HCT116 (cell line): ENCODE measurements around the gene ALAS1. TPM values are rescaled to one million over a fixed set of nuclear protein-coding genes. Genes with fewer than 3 reads are reported as not detected.

Source experiments
- ATAC-seq: fragments of 200-7000 bp; cut with Tn5 transposase; 2 replicates; pipeline ENCODE4 v1.9.1; 2020; ENCODE audit warnings: mild to moderate bottlenecking, moderate library complexity
- BruUV-seq: library from RNA; stranded (reverse); fragments of 400-500 nt; replicated peaks from 2 replicates; lab custom pipeline; 2021; lab: Mats Ljungman, UMichigan
- CTCF ChIA-PET: fragments of 300-600 bp; sonication (Branson Sonifier 250); formaldehyde crosslinking; loops from one replicate; lab custom pipeline; 2021; ENCODE audit warnings: antibody characterized with exemption; lab: Charles Lee
- POLR2A ChIA-PET: fragments of 300-600, 350-600 bp; sonication (Branson Sonifier 250); formaldehyde crosslinking; loops from one replicate; lab custom pipeline; 2021; ENCODE audit warnings: antibody characterized with exemption; lab: Charles Lee
- RAD21 ChIA-PET, 2 experiments: fragments of 300-600 bp; sonication (Branson Sonifier 250); formaldehyde crosslinking; loops; one replicate each; lab custom pipeline; 2023; ENCODE audit warnings: low total read pairs in 2 of 2; ENCODE audit not compliant: uncharacterized antibody in 2 of 2, unreplicated experiment in 2 of 2, low non-redundant PET in 1 of 2; lab: Charles Lee
- DNase-seq: peaks from one replicate; pipeline ENCODE4 v3.0.0-alpha.2; 2010; ENCODE audit warnings: low read depth, low spot score
- H2AFZ ChIP-seq: fragments of 200-600 bp; shearing (Covaris generic), sonication (generic); 2 replicates; pipeline ENCODE4 v1.6.1; 2017; ENCODE audit warnings: low read depth, mixed run types, mixed read lengths, antibody characterized with exemption, low read length; ENCODE audit not compliant: poor library complexity, severe bottlenecking
- H3K27ac ChIP-seq: 2 replicates; pipeline ENCODE4 v1.5.1; 2012; ENCODE audit warnings: low read depth, low read length
- H3K27me3 ChIP-seq: fragments of 200-600 bp; sonication (generic); 2 replicates; pipeline ENCODE4 v1.6.1; 2016; ENCODE audit warnings: mixed run types, low read length, mixed read lengths; ENCODE audit not compliant: insufficient read depth
- H3K36me3 ChIP-seq, 2 experiments: fragments of 200-500 bp in 1 of 2; fragments of 200-600 bp in 1 of 2; sonication (Bioruptor generic) in 1 of 2; sonication (generic) in 1 of 2; 2 replicates each; pipeline versions ENCODE4 v1.5.1 to v1.6.1; 2014 to 2016; ENCODE audit warnings: low read length in 2 of 2, inconsistent platforms in 1 of 2, mixed read lengths in 1 of 2, mixed run types in 1 of 2; ENCODE audit not compliant: insufficient read depth in 2 of 2, control insufficient read depth in 1 of 2
- H3K4me1 ChIP-seq, 2 experiments: fragments of 200-600 bp in 1 of 2; sonication (generic) in 1 of 2; 2 replicates each; pipeline versions ENCODE4 v1.5.1 to v1.6.1; 2012 to 2017; ENCODE audit warnings: low read length in 2 of 2, inconsistent platforms in 1 of 2, mild to moderate bottlenecking in 1 of 2, mixed read lengths in 1 of 2, mixed run types in 1 of 2, moderate library complexity in 1 of 2; ENCODE audit not compliant: insufficient read depth in 2 of 2, control insufficient read depth in 1 of 2
- H3K4me2 ChIP-seq: fragments of 200-600 bp; sonication (generic); 2 replicates; pipeline ENCODE4 v1.6.1; 2017; ENCODE audit warnings: mixed run types, low read length, mixed read lengths
- H3K4me3 ChIP-seq, 2 experiments: fragments of 200-600 bp in 1 of 2; sonication (generic) in 1 of 2; replicated peaks in 1 of 2; 2 replicates each; pipeline ENCODE4 v1.5.1; 2011 to 2016; ENCODE audit warnings: low read length in 2 of 2, control low read depth in 1 of 2, low read depth in 1 of 2, mild to moderate bottlenecking in 1 of 2, mixed read lengths in 1 of 2, mixed run types in 1 of 2
- H3K79me2 ChIP-seq: fragments of 200-600 bp; sonication (generic); 2 replicates; pipeline ENCODE4 v1.6.1; 2017; ENCODE audit warnings: mild to moderate bottlenecking, mixed run types, low read length, moderate library complexity, mixed read lengths; ENCODE audit not compliant: insufficient read depth
- H3K9ac ChIP-seq: fragments of 200-600 bp; sonication (generic); 2 replicates; pipeline ENCODE4 v1.6.1; 2016; ENCODE audit warnings: low read length, mixed read lengths
- H3K9me2 ChIP-seq: fragments of 200-600 bp; sonication (generic), shearing (Covaris generic); 2 replicates; pipeline ENCODE4 v1.6.1; 2017; ENCODE audit warnings: mixed run types, mild to moderate bottlenecking, moderate library complexity; ENCODE audit not compliant: insufficient read depth
- H3K9me3 ChIP-seq, 2 experiments: fragments of 200-500 bp in 1 of 2; fragments of 200-600 bp in 1 of 2; sonication (Bioruptor generic) in 1 of 2; sonication (generic) in 1 of 2; 2 replicates each; pipeline ENCODE4 v1.6.1; 2014 to 2017; ENCODE audit warnings: low read length in 2 of 2, mixed read lengths in 2 of 2, inconsistent platforms in 1 of 2, low read depth in 1 of 2, mild to moderate bottlenecking in 1 of 2, mixed run types in 1 of 2, moderate library complexity in 1 of 2; ENCODE audit not compliant: control insufficient read depth in 1 of 2, insufficient read depth in 1 of 2
- H4K20me1 ChIP-seq: fragments of 200-600 bp; sonication (generic), shearing (Covaris generic); 2 replicates; pipeline ENCODE4 v1.6.1; 2017; ENCODE audit warnings: mixed run types, mild to moderate bottlenecking, moderate library complexity; ENCODE audit not compliant: insufficient read depth
- CBX3 ChIP-seq: IDR thresholded peaks from 2 replicates; pipeline ENCODE4 v1.6.1; 2012; ENCODE audit warnings: low read depth
- EGR1 ChIP-seq: IDR thresholded peaks from 2 replicates; pipeline ENCODE4 v1.6.1; 2012; ENCODE audit warnings: low read depth
- EZH2 ChIP-seq: fragments of 200-600 bp; sonication (generic); IDR thresholded peaks from 2 replicates; pipeline ENCODE4 v1.6.1; 2017; ENCODE audit warnings: antibody characterized with exemption, mixed run types
- FOSL1 ChIP-seq: IDR thresholded peaks from 2 replicates; pipeline ENCODE4 v1.6.1; 2012; ENCODE audit warnings: low read depth
- JUND ChIP-seq: IDR thresholded peaks from 2 replicates; pipeline ENCODE4 v1.6.1; 2012
- POLR2A ChIP-seq: IDR thresholded peaks from 2 replicates; pipeline ENCODE4 v1.7.0; 2011; ENCODE audit warnings: borderline replicate concordance; ENCODE audit not compliant: insufficient read depth, insufficient read length; ENCODE audit errors: extremely low read depth
- POLR2AphosphoS5 ChIP-seq: IDR thresholded peaks from 2 replicates; pipeline ENCODE4 v1.6.1; 2011; ENCODE audit warnings: mild to moderate bottlenecking, low read depth, low read length, moderate library complexity
- RAD21 ChIP-seq: IDR thresholded peaks from 2 replicates; pipeline ENCODE4 v1.6.1; 2012; ENCODE audit warnings: low read depth, mild to moderate bottlenecking
- SIN3A ChIP-seq: IDR thresholded peaks from 2 replicates; pipeline ENCODE4 v1.6.1; 2012; ENCODE audit warnings: low read depth
- SP1 ChIP-seq: IDR thresholded peaks from 2 replicates; pipeline ENCODE4 v1.6.1; 2012; ENCODE audit warnings: low read depth
- SRF ChIP-seq: IDR thresholded peaks from 2 replicates; pipeline ENCODE4 v1.6.1; 2012; ENCODE audit warnings: low read depth
- TCF7L2 ChIP-seq: IDR thresholded peaks from 2 replicates; pipeline ENCODE4 v1.7.0; 2011; ENCODE audit warnings: borderline replicate concordance, inconsistent platforms; ENCODE audit not compliant: insufficient read depth, insufficient read length; ENCODE audit errors: extremely low read depth
- ZNF274 ChIP-seq: fragments of 200-500 bp; sonication (Bioruptor generic); IDR thresholded peaks from 2 replicates; pipeline ENCODE4 v1.6.1; 2014; ENCODE audit warnings: mild to moderate bottlenecking, low read depth, low read length, inconsistent platforms
- intact Hi-C: fragments of 100-400 bp; cut with micrococcal nuclease; formaldehyde crosslinking; loops from 2 replicates; pipeline ENCODE4 v1.10.0; 2022
- total RNA-seq: library from RNA; stranded (reverse); gene quantifications from one replicate; pipeline ENCODE4 v1.2.1, GENCODE V29; 2021; ENCODE audit not compliant: unreplicated experiment
- TF ChIP-seq, protein P1 (sequence below): IDR thresholded peaks from 2 replicates; pipeline ENCODE4 v1.6.1; 2011; ENCODE audit warnings: mild to moderate bottlenecking, low read length, moderate library complexity; ENCODE audit not compliant: insufficient replicate concordance; ENCODE audit errors: extremely low read depth
- TF ChIP-seq, protein P2 (sequence below): IDR thresholded peaks from 2 replicates; pipeline ENCODE4 v1.6.1; 2012
- TF ChIP-seq, protein P3 (sequence below): IDR thresholded peaks from 2 replicates; pipeline ENCODE4 v1.6.1; 2012

The ALAS1 gene
- total RNA-seq, 1 experiment from 2014 or later, result 74.0 TPM

DNA sequence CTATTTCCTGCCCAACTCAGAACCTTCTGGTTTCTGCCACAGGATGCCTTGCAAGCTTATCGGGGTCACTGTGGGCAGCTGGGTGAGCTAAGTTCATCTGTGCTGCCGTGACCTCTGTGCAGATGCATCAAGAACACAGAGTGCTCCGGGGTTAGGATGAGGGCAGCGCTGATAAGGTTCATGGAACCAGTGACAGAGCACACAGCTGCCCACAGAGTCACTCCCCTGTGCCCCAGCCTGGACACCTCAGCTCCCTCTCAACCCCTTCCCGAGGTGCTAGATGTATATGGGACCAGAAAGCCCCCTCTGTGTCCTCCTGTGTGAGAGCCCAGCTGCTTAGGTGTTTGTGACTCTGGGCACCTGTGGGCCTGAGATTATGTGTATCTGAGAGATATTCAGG lies 15.8 kb upstream of the ALAS1 start:
- H3K4me3 ChIP-seq, result no peak overlapping the region
- no peaks in the 10 kb centered on the region for H3K9me2 ChIP-seq
- H3K79me2 ChIP-seq, result no peaks in the 10 kb centered on the region
- no peak overlapping the region for H3K4me2 ChIP-seq
- ChIA-PET POLR2A (no interaction called here), CTCF (no interaction called here), RAD21 (interaction anchor here in 1 of 2 experiments (0.5 kb wide), 1 partner anchor 8 kb away, joined by 4 read pairs; no protein-coding TSS in a partner anchor)
- H3K27me3 ChIP-seq, result no peaks in the 10 kb centered on the region
- ATAC-seq, result no peak
- no peaks in the 10 kb centered on the region for H3K9me3 ChIP-seq
- H3K27ac ChIP-seq, result no peak overlapping the region
- no peaks in the 10 kb centered on the region for H4K20me1 ChIP-seq
- H3K4me1 ChIP-seq, result no peaks in the 10 kb centered on the region
- no peak for DNase-seq
- TF ChIP-seq SRF, result no peak
- TF ChIP-seq, protein P1, sequence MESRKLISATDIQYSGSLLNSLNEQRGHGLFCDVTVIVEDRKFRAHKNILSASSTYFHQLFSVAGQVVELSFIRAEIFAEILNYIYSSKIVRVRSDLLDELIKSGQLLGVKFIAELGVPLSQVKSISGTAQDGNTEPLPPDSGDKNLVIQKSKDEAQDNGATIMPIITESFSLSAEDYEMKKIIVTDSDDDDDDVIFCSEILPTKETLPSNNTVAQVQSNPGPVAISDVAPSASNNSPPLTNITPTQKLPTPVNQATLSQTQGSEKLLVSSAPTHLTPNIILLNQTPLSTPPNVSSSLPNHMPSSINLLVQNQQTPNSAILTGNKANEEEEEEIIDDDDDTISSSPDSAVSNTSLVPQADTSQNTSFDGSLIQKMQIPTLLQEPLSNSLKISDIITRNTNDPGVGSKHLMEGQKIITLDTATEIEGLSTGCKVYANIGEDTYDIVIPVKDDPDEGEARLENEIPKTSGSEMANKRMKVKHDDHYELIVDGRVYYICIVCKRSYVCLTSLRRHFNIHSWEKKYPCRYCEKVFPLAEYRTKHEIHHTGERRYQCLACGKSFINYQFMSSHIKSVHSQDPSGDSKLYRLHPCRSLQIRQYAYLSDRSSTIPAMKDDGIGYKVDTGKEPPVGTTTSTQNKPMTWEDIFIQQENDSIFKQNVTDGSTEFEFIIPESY, result no peak
- TF ChIP-seq SP1, result no peak
- TF ChIP-seq, protein P2, sequence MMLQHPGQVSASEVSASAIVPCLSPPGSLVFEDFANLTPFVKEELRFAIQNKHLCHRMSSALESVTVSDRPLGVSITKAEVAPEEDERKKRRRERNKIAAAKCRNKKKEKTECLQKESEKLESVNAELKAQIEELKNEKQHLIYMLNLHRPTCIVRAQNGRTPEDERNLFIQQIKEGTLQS, result no peak
- no peak for TF ChIP-seq POLR2AphosphoS5
- TF ChIP-seq JUND, result no peak
- no peak for TF ChIP-seq EZH2
- no peak overlapping the region for H3K9ac ChIP-seq
- H2AFZ ChIP-seq, result no peak overlapping the region
- H3K36me3 ChIP-seq, result no peaks in the 10 kb centered on the region
- intact Hi-C loops, result no loop called here
- no TSS peak for BruUV-seq

DNA sequence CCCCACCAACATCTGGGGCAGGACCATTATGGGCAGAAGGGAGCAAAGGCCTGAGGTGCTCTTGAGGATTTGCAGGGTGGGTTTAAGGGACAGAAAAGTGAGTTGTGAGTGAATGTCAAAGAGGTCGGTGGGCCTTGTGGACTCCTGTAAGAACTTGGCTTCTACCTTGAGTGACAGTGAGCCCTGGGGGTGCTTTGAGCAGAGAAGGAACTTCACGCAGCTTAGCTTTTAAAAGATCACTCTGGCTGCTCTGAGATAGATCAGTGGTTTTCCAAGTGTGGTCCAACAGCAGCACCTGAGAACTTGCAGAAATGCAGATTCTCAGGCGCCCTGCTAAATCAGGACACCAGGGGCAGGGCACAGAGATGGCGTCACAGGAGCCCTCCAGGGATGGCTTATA lies 15.3 kb upstream of the ALAS1 start:
- Histone ChIP-seq H3K36me3 (no peaks in the 10 kb centered on the region), H3K9ac (no peak overlapping the region), H3K4me1 (no peaks in the 10 kb centered on the region), H3K4me2 (no peak overlapping the region), H2AFZ (no peak overlapping the region), H3K9me2 (no peaks in the 10 kb centered on the region), H3K27me3 (no peaks in the 10 kb centered on the region), H3K9me3 (no peaks in the 10 kb centered on the region), H3K4me3 (no peak overlapping the region), H4K20me1 (no peaks in the 10 kb centered on the region)
- ChIA-PET RAD21 (interaction anchor here in 1 of 2 experiments (0.5 kb wide), 1 partner anchor 9 kb away, joined by 4 read pairs; no protein-coding TSS in a partner anchor), POLR2A (no interaction called here), CTCF (no interaction called here)
- no peak for ATAC-seq
- intact Hi-C loops, result no loop called here
- BruUV-seq, result no TSS peak
- TF ChIP-seq, protein P2, result no peak
- no peak for TF ChIP-seq ZNF274
- no peak for TF ChIP-seq SIN3A
- no peak for TF ChIP-seq TCF7L2
- TF ChIP-seq SP1, result no peak
- no peak for TF ChIP-seq SRF
- no peak for TF ChIP-seq EGR1
- TF ChIP-seq EZH2, result no peak
- TF ChIP-seq FOSL1, result no peak
- TF ChIP-seq CBX3, result no peak
- TF ChIP-seq, protein P1, result no peak
- TF ChIP-seq, protein P3, sequence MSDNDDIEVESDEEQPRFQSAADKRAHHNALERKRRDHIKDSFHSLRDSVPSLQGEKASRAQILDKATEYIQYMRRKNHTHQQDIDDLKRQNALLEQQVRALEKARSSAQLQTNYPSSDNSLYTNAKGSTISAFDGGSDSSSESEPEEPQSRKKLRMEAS, result no peak
- TF ChIP-seq POLR2A, result no peak
- TF ChIP-seq RAD21, result no peak
- TF ChIP-seq, all 23 proteins: peak for 0
- DNase-seq, result no peak
- H3K27ac ChIP-seq, result no peak overlapping the region
- no peaks in the 10 kb centered on the region for H3K79me2 ChIP-seq
